OCI-LY7 (cell line): Measurements from ENCODE around the gene TAF9B. TPM values are rescaled to one million over a fixed set of nuclear protein-coding genes. Genes with fewer than 3 reads are reported as not detected.

ENCODE experiments used
- BruUV-seq: library from RNA; stranded (reverse); fragments of 400-500 nt; replicated peaks from 2 replicates; lab custom pipeline; 2021; lab: Mats Ljungman, UMichigan
- CTCF ChIA-PET: fragments of 300-600 bp; sonication (Branson Sonifier 250); formaldehyde crosslinking; loops from one replicate; lab custom pipeline; 2022; ENCODE audit warnings: antibody characterized with exemption; ENCODE audit not compliant: unreplicated experiment; lab: Charles Lee
- POLR2A ChIA-PET: fragments of 300-600 bp; sonication (Branson Sonifier 250); formaldehyde crosslinking; loops from one replicate; lab custom pipeline; 2022; ENCODE audit warnings: antibody characterized with exemption; lab: Charles Lee
- DNase-seq: peaks from one replicate; pipeline ENCODE4 v3.0.0-alpha.2; 2015; ENCODE audit warnings: low spot score
- H2AFZ ChIP-seq: fragments of 200-600 bp; sonication (generic), shearing (Covaris generic); 2 replicates; pipeline ENCODE4 v1.6.1; 2014; ENCODE audit warnings: mild to moderate bottlenecking, antibody characterized with exemption, low read length, moderate library complexity
- H3K27ac ChIP-seq: fragments of 200-600 bp; sonication (generic); 2 replicates; pipeline ENCODE4 v1.5.1; 2014; ENCODE audit warnings: mixed run types, low read depth, mild to moderate bottlenecking, moderate library complexity, low read length, inconsistent platforms; ENCODE audit not compliant: poor library complexity, severe bottlenecking
- H3K36me3 ChIP-seq: fragments of 200-600 bp; sonication (generic); 2 replicates; pipeline ENCODE4 v1.6.1; 2014; ENCODE audit warnings: mild to moderate bottlenecking, antibody characterized with exemption, low read length, moderate library complexity, mixed read lengths; ENCODE audit not compliant: insufficient read depth
- H3K4me1 ChIP-seq: fragments of 200-600 bp; sonication (generic); 2 replicates; pipeline ENCODE4 v1.5.1; 2014; ENCODE audit warnings: mild to moderate bottlenecking, low read length; ENCODE audit not compliant: insufficient read depth, poor library complexity, severe bottlenecking
- H3K4me2 ChIP-seq: fragments of 200-600 bp; sonication (generic); 2 replicates; pipeline ENCODE4 v1.6.1; 2014; ENCODE audit warnings: mild to moderate bottlenecking, low read length
- H3K4me3 ChIP-seq: fragments of 200-600 bp; sonication (generic); 2 replicates; pipeline ENCODE4 v1.5.1; 2014; ENCODE audit warnings: mild to moderate bottlenecking, low read depth, low read length; ENCODE audit not compliant: poor library complexity, severe bottlenecking
- H3K79me2 ChIP-seq: fragments of 200-600 bp; sonication (generic); 2 replicates; pipeline ENCODE4 v1.6.1; 2016; ENCODE audit warnings: low read depth, mild to moderate bottlenecking, low read length, moderate library complexity, mixed read lengths; ENCODE audit not compliant: insufficient read depth
- H3K9me2 ChIP-seq: fragments of 200-600 bp; sonication (generic); 2 replicates; pipeline ENCODE4 v1.6.1; 2016; ENCODE audit warnings: mild to moderate bottlenecking, low read length, mixed read lengths; ENCODE audit not compliant: insufficient read depth
- H3K9me3 ChIP-seq: fragments of 200-600 bp; sonication (generic); 2 replicates; pipeline ENCODE4 v1.6.1; 2014; ENCODE audit warnings: mild to moderate bottlenecking, mixed run types, low read length, mixed read lengths
- H4K20me1 ChIP-seq: fragments of 200-600 bp; sonication (generic); 2 replicates; pipeline ENCODE4 v1.6.1; 2014; ENCODE audit warnings: mild to moderate bottlenecking, antibody characterized with exemption, low read length, moderate library complexity, mixed read lengths; ENCODE audit not compliant: insufficient read depth
- EZH2phosphoT487 ChIP-seq: fragments of 200-600 bp; sonication (generic); IDR thresholded peaks from 2 replicates; pipeline ENCODE4 v1.6.1; 2018; ENCODE audit warnings: low read depth, borderline replicate concordance, mild to moderate bottlenecking, mixed run types, antibody characterized with exemption, low read length, moderate library complexity, mixed read lengths
- intact Hi-C: fragments of 100-400 bp; cut with micrococcal nuclease; formaldehyde crosslinking; loops from one replicate; pipeline ENCODE4 v1.10.0; 2022; ENCODE audit not compliant: unreplicated experiment
- total RNA-seq, 2 experiments: library from RNA; depleted of rRNA in 1 of 2; stranded (reverse); fragments of >200 nt in 1 of 2; shearing (Covaris generic) in 1 of 2; gene quantifications; 2 replicates each; pipeline ENCODE4 v1.2.3, GENCODE V29; 2014 to 2022
- TF ChIP-seq, protein P1 (sequence below): fragments of 200-600 bp; sonication (generic); conservative IDR thresholded peaks from 2 replicates; pipeline ENCODE4 v1.5.1; 2014; ENCODE audit warnings: mild to moderate bottlenecking, antibody characterized with exemption, low read length, moderate library complexity, mixed read lengths

The TAF9B gene
- total RNA-seq, 2 experiments from 2014 or later = 0.93 to 2.4 TPM

DNA sequence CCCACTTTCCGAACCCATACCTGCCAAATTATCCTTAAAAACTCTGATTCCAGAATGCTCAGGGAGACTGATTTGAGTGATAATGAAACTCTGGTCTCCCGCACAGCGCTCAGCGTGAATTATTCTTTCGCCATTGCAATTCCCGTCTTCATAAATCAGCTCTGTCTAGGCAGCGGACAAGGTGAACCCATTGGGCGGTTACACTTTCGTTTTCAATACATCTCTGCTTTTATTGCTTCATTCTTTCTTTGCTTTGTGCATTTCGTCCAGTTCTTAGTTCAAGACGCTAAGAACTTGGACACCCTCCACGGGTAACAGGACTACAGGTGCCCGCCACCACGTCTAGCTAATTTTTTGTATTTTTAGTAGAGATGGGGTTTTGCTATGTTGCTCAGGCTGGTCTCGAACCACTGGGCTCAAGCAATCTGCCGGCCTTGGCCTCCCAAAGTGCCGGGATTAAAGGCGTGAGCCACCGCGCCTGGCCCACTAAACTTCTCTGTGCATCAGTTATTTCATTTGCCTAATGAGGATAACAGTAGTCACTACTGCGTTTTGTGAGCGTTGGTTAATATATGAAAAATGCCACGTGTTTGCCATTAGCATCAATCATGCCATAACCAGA is 36.3 kb downstream of the TAF9B start:
- no peak for DNase-seq
- TF ChIP-seq, protein P1, sequence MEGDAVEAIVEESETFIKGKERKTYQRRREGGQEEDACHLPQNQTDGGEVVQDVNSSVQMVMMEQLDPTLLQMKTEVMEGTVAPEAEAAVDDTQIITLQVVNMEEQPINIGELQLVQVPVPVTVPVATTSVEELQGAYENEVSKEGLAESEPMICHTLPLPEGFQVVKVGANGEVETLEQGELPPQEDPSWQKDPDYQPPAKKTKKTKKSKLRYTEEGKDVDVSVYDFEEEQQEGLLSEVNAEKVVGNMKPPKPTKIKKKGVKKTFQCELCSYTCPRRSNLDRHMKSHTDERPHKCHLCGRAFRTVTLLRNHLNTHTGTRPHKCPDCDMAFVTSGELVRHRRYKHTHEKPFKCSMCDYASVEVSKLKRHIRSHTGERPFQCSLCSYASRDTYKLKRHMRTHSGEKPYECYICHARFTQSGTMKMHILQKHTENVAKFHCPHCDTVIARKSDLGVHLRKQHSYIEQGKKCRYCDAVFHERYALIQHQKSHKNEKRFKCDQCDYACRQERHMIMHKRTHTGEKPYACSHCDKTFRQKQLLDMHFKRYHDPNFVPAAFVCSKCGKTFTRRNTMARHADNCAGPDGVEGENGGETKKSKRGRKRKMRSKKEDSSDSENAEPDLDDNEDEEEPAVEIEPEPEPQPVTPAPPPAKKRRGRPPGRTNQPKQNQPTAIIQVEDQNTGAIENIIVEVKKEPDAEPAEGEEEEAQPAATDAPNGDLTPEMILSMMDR = no peak
- TF ChIP-seq EZH2phosphoT487 = no peak
- Histone ChIP-seq H3K27ac (peak overlapping the region; percentile 70), H3K4me2 (peak overlapping the region; percentile 77), H2AFZ (peak overlapping the region; percentile 93), H4K20me1 (peaks cover 33% of the 10 kb centered on the region), H3K36me3 (peaks cover 33% of the 10 kb centered on the region), H3K9me2 (no peaks in the 10 kb centered on the region), H3K79me2 (peaks cover 40% of the 10 kb centered on the region), H3K4me1 (peaks cover 42% of the 10 kb centered on the region), H3K9me3 (0 out of 2 replicates have a peak, but pooled peaks cover 3% of the 10 kb centered on the region), H3K4me3 (peak overlapping the region; percentile 64)
- intact Hi-C loops = loop anchor here (5.0 to 10.0 kb wide), 3 partner anchors 191 to 1042 kb away; partner anchors contain the start of genes ATP7A, CYSLTR1 and GPR174
- TSS peak; percentile 93 for BruUV-seq
- POLR2A ChIA-PET = interaction anchor here (1.2 kb wide), 1 partner anchor 17 kb away, joined by 3 read pairs; no protein-coding TSS in a partner anchor
- CTCF ChIA-PET = no interaction called here

DNA sequence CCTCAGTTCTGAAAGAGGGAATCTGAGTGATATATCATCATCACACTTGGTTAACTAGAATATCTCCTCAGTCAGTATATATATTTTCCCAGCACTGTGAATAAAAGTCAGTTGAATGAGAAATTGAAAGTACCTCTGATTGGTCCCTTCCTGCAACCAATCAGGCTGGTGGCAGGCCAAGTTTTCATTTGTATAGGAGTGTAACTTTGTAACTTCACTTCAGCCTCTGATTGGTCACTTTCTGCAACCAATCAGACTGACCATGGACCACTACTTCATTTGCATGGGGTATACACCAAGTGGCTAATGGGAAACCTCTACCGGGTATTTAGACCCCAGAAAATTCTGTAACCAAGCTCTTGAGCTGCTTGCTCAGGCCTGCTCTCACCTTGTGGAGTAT is 37.4 kb downstream of the TAF9B start:
- TF ChIP-seq, protein P1 = no peak
- no peak for TF ChIP-seq EZH2phosphoT487
- CTCF ChIA-PET = no interaction called here
- no peak overlapping the region for H3K27ac ChIP-seq
- no peak overlapping the region for H3K4me2 ChIP-seq
- peak overlapping the region; percentile 87 for H2AFZ ChIP-seq
- H3K36me3 ChIP-seq = peaks cover 23% of the 10 kb centered on the region
- BruUV-seq = no TSS peak
- no peak overlapping the region for H3K4me3 ChIP-seq
- 0 out of 2 replicates have a peak, but pooled peaks cover 3% of the 10 kb centered on the region for H3K9me3 ChIP-seq
- H3K79me2 ChIP-seq = peaks cover 30% of the 10 kb centered on the region
- no peaks in the 10 kb centered on the region for H3K9me2 ChIP-seq
- DNase-seq = peak; percentile 4
- POLR2A ChIA-PET = interaction anchor here (0.6 kb wide), 1 partner anchor 181 kb away, joined by 3 read pairs; no protein-coding TSS in a partner anchor
- peaks cover 32% of the 10 kb centered on the region for H3K4me1 ChIP-seq
- intact Hi-C loops = loop anchor here (5.0 to 10.0 kb wide), 3 partner anchors 190 to 1043 kb away; partner anchors contain the start of genes ATP7A, CYSLTR1 and GPR174
- H4K20me1 ChIP-seq = peaks cover 23% of the 10 kb centered on the region

DNA sequence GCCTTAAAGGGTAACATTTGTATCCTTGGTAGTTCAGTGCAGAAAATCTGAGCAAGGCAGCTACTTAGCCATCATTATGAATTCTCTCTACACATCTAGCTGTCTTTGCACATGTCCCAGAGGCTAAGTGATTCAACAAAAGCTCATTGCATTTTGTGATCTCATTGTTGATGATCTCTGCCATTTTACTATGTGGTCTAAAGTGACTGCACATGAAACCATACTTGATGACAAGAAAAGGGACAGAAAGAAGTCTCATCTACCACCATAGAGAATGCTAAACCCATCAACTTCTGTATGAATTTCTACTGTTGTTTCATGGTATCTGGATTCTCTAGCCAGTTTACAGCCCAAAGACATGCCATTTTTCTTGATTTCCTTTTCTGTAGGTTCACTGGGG is 41.3 kb downstream of the TAF9B start:
- no peak overlapping the region for H2AFZ ChIP-seq
- no TSS peak for BruUV-seq
- TF ChIP-seq EZH2phosphoT487 = no peak
- TF ChIP-seq, protein P1 = no peak
- H3K27ac ChIP-seq = no peak overlapping the region
- H3K9me3 ChIP-seq = 0 out of 2 replicates have a peak, but pooled peaks cover 3% of the 10 kb centered on the region
- ChIA-PET POLR2A (no interaction called here), CTCF (no interaction called here)
- H3K4me1 ChIP-seq = peaks cover 9% of the 10 kb centered on the region
- no peak overlapping the region for H3K4me3 ChIP-seq
- intact Hi-C loops = no loop called here
- no peaks in the 10 kb centered on the region for H4K20me1 ChIP-seq
- H3K9me2 ChIP-seq = no peaks in the 10 kb centered on the region
- no peaks in the 10 kb centered on the region for H3K79me2 ChIP-seq
- no peak overlapping the region for H3K4me2 ChIP-seq
- DNase-seq = no peak
- no peaks in the 10 kb centered on the region for H3K36me3 ChIP-seq
